ENCODE results near the gene IRF4. TPM values are rescaled to one million over a fixed set of nuclear protein-coding genes. Genes with fewer than 3 reads are reported as not detected.

The IRF4 gene
- total RNA-seq, 2 donors from 2014 or later, result 1.1 to 1.8 TPM

DNA sequence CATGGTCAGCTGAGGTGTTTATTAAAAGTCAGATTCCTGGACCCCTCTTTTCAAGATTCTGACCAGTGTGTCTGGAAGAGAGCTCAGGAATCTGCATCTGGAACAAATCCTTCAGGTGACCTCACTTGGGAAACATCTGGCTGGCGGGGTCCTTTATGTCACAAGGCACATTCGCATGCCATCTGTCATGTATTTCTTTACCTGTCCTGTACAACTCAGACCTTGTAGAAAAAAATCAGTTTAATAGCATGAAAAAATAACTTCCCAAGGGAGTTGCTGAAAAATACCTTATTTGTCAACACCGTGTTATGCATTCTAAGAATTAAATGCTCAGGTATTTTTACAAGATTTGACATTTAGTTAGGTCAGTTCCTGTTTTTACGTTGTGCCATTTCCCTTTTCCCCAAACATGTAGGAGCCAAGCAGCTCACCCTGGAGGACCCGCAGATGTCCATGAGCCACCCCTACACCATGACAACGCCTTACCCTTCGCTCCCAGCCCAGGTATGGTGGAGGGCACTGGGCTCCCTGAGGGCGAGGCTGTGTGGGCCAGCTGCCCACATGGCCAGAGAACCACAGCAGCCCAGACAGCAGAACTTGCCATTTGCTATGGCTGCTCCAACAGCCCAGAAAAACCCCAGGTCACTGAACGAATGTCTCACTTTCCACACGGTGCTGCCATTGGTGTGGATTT lies 4.0 kb downstream of the IRF4 start:
- H3K27ac ChIP-seq, result no peak overlapping the region
- no peaks in the 10 kb centered on the region for H3K36me3 ChIP-seq
- H3K27me3 ChIP-seq (replicated peaks; ENCODE audit: insufficient read depth), result no peaks in the 10 kb centered on the region
- no peaks in the 10 kb centered on the region for H3K9me3 ChIP-seq
- H3K4me1 ChIP-seq (ENCODE audit: control insufficient read depth in 1 of 2, low read depth in 2 of 2), result peaks cover 8 to 23% of the 10 kb centered on the region in 2 donors
- DNase-seq (ENCODE audit: low spot score) (no peak), ATAC-seq (ENCODE audit: insufficient number of reproducible peaks, low FRiP score, low read depth) (no peak)
- no peak for TF ChIP-seq CTCF (IDR thresholded peaks at IDR 0.05)
- H3K4me3 ChIP-seq, result no peak overlapping the region

GRCh38 chr6:396126-396520 lies 4.6 kb downstream of the IRF4 start:
- TF ChIP-seq CTCF (IDR thresholded peaks at IDR 0.05), result no peak
- Histone ChIP-seq H3K9me3 (no peaks in the 10 kb centered on the region), H3K27ac (no peak overlapping the region), H3K36me3 (no peaks in the 10 kb centered on the region), H3K4me3 (no peak overlapping the region), H3K27me3 (replicated peaks; ENCODE audit: insufficient read depth) (no peaks in the 10 kb centered on the region), H3K4me1 (ENCODE audit: control insufficient read depth in 1 of 2, low read depth in 2 of 2) (peaks cover 8 to 21% of the 10 kb centered on the region in 2 donors)
- DNase-seq (ENCODE audit: low spot score) (no peak), ATAC-seq (ENCODE audit: insufficient number of reproducible peaks, low FRiP score, low read depth) (no peak)

- TF ChIP-seq CTCF (IDR thresholded peaks at IDR 0.05), result no peak
- peaks cover 8 to 13% of the 10 kb centered on the region in 2 donors for H3K4me1 ChIP-seq (ENCODE audit: control insufficient read depth in 1 of 2, low read depth in 2 of 2)
- H3K36me3 ChIP-seq, result no peaks in the 10 kb centered on the region
- ATAC-seq (ENCODE audit: insufficient number of reproducible peaks, low FRiP score, low read depth) (no peak), DNase-seq (ENCODE audit: low spot score) (no peak)
- H3K9me3 ChIP-seq, result no peaks in the 10 kb centered on the region
- H3K27ac ChIP-seq, result no peak overlapping the region
- H3K4me3 ChIP-seq, result no peak overlapping the region
- no peaks in the 10 kb centered on the region for H3K27me3 ChIP-seq (replicated peaks; ENCODE audit: insufficient read depth)
Measured at GRCh38 chr6:397056-397455, 5.5 kb downstream of the IRF4 start.

DNA sequence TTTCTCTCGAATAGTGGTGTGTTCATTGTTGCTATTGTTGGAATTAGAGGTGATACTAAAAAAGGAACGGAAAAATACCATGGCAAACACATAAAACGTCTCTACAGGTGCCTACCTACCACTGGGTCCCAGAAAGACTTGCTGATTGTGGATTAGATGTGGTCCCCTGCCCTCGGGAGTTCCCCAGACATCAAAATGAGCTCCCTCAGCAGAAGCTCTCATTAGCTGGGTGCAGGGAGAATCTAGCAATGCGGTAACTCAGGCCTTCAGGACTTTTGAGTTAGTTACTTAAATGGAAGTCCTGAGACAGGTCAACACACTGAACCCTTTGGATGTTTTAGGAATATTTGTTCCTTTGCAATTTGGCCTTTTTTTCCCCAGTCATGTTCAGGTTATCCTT lies 6.1 kb downstream of the IRF4 start:
- no peak for TF ChIP-seq CTCF (IDR thresholded peaks at IDR 0.05)
- Histone ChIP-seq H3K27ac (no peak overlapping the region), H3K36me3 (no peaks in the 10 kb centered on the region), H3K4me1 (ENCODE audit: control insufficient read depth in 1 of 2, low read depth in 2 of 2) (peaks cover 5 to 8% of the 10 kb centered on the region in 2 donors), H3K9me3 (no peaks in the 10 kb centered on the region), H3K27me3 (replicated peaks; ENCODE audit: insufficient read depth) (no peaks in the 10 kb centered on the region), H3K4me3 (no peak overlapping the region)
- DNase-seq (ENCODE audit: low spot score), result no peak
- ATAC-seq (ENCODE audit: insufficient number of reproducible peaks, low FRiP score, low read depth), result no peak

- H3K27ac ChIP-seq, result no peak overlapping the region
- no peak for TF ChIP-seq CTCF (IDR thresholded peaks at IDR 0.05)
- no peaks in the 10 kb centered on the region for H3K27me3 ChIP-seq (replicated peaks; ENCODE audit: insufficient read depth)
- no peaks in the 10 kb centered on the region for H3K36me3 ChIP-seq
- peaks cover 3 to 5% of the 10 kb centered on the region in 2 donors for H3K4me1 ChIP-seq (ENCODE audit: control insufficient read depth in 1 of 2, low read depth in 2 of 2)
- H3K4me3 ChIP-seq, result no peak overlapping the region
- DNase-seq (ENCODE audit: low spot score) (no peak), ATAC-seq (ENCODE audit: insufficient number of reproducible peaks, low FRiP score, low read depth) (no peak)
- no peaks in the 10 kb centered on the region for H3K9me3 ChIP-seq
Measured at GRCh38 chr6:398065-398464, 6.5 kb downstream of the IRF4 start.
